Left lung (tissue), 10 donors: ENCODE results near the gene SIDT1. TPM values are rescaled to one million over a fixed set of nuclear protein-coding genes. Genes with fewer than 3 reads are reported as not detected.

ENCODE experiments used
- ATAC-seq: fragments of 200-7000 bp; cut with Tn5 transposase; one replicate; pipeline ENCODE4 v1.9.1; 2020; ENCODE audit warnings: moderate library complexity
- DNase-seq, 4 donors: peaks; one replicate each; pipeline ENCODE4 v3.0.0-alpha.2; 2013 to 2020
- H3K27ac ChIP-seq, 2 donors: fragments of 200-600 bp; sonication (generic) in 1 of 2; one replicate each; pipeline versions ENCODE4 v1.5.0 to v1.8.0; 2020 to 2021
- H3K27me3 ChIP-seq, 2 donors: fragments of 200-600 bp; sonication (generic) in 1 of 2; one replicate each; pipeline versions ENCODE4 v1.5.0 to v1.8.0; 2020 to 2021
- H3K36me3 ChIP-seq, 2 donors: fragments of 200-600 bp; sonication (generic) in 1 of 2; one replicate each; pipeline versions ENCODE4 v1.5.0 to v1.8.0; 2020 to 2021
- H3K4me1 ChIP-seq, 2 donors: fragments of 200-600 bp; one replicate each; pipeline ENCODE4 v1.8.0; 2021
- H3K4me3 ChIP-seq, 2 donors: fragments of 200-600 bp; sonication (generic) in 1 of 2; one replicate each; pipeline versions ENCODE4 v1.5.0 to v1.8.0; 2020 to 2021; ENCODE audit warnings: mild to moderate bottlenecking in 1 of 2
- H3K9me3 ChIP-seq, 2 donors: fragments of 200-600 bp; sonication (generic) in 1 of 2; one replicate each; pipeline versions ENCODE4 v1.5.0 to v1.8.0; 2020 to 2021
- CTCF ChIP-seq, 2 donors: fragments of 200-600 bp; sonication (generic) in 1 of 2; IDR thresholded peaks; one replicate each; pipeline versions ENCODE4 v1.5.0 to v1.8.0; 2021; ENCODE audit warnings: antibody characterized with exemption in 2 of 2
- intact Hi-C, 2 donors: fragments of 100-400 bp; cut with DNase I; formaldehyde crosslinking; loops; one replicate each; pipeline versions ENCODE4 v1.11.2 to v1.14.2; 2022
- polyA plus RNA-seq, 6 donors: library from polyadenylated mRNA; unstranded; fragments of 120-200 nt; gene quantifications; one replicate each; pipeline ENCODE4 v1.2.1, GENCODE V29; 2013; ENCODE audit not compliant: insufficient read length in 6 of 6
- total RNA-seq, 2 donors: library from RNA; stranded (reverse); fragmentation: NEBNext Ultra II Directional; extraction: Animal tissue kit (Norgen Biotek cat#: 25700); gene quantifications; one replicate each; pipeline ENCODE4 v1.2.1, GENCODE V29; 2021
- donor health status: DM: no; HTN: yes; CAD: no.
- donor health status: DM: no; HTN: no; CAD: no.

SIDT1 gene
- total and polyA plus RNA-seq, 8 donors: 1.8 to 4.7 (median 2.7) TPM

DNA sequence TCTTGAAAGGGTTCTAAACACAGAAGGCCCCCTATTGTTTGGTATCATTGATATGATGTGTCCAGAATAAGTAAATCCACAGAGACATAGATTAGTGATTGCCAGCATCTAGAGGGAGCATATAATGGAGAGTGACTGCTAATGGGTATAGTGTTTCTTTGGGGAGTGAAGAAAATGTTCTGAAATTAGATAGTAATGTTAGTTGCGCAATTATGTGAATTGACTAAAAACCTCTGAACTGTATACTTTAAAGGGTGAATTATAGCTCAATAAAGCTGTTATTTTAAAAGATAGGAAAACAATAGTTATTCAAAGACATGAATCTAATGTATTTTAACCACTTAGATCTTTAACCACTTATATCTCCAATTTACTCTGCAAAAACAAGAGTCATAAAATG is 23.4 kb upstream of the SIDT1 start:
- no peak for ATAC-seq
- TF ChIP-seq CTCF (IDR thresholded peaks at IDR 0.05): no peak

DNA sequence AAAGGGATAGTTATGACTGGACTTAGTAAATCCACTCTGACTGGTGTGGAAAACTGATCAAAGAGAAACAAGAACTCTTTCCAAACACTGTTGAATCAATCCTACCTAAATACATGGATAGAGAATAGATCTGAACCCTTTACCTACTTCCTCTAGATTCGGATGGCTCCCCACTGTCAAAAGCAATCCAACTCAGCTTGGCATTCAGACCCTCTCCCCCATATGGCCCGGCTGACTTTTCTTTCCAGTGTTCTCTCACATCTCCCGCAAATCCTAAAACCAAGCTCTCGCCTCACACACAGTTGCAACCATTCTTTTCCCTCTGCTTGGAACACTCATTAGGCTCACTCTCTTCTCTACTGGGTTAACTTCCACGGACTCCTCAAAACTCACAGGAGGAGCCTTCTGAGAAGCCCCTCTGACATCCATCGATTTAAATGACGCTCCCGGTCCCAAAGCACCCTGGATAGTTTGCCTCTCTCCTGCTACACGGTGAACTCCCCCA is 18.0 kb upstream of the SIDT1 start:
- TF ChIP-seq CTCF (IDR thresholded peaks at IDR 0.05): no peak
- no peaks in the 10 kb centered on the region for H3K36me3 ChIP-seq
- ATAC-seq (peak; percentile 12), DNase-seq (peak in 1 of 4 donors; percentile 7)
- H3K27me3 ChIP-seq: peaks cover 0 to 4% of the 10 kb centered on the region in 2 donors
- peak overlapping the region; percentile 72 to 93 for H3K4me3 ChIP-seq
- intact Hi-C loops: no loop called here
- H3K27ac ChIP-seq: peak overlapping the region; percentile 88 to 89
- no peaks in the 10 kb centered on the region for H3K9me3 ChIP-seq
- H3K4me1 ChIP-seq: peaks cover 4 to 25% of the 10 kb centered on the region in 2 donors

More for the DNA sequence above, 23.4 kb upstream of the SIDT1 start:
- Histone ChIP-seq H3K27ac (no peak overlapping the region), H3K27me3 (no peaks in the 10 kb centered on the region), H3K4me1 (peaks cover 2 to 11% of the 10 kb centered on the region in 2 donors), H3K4me3 (no peak overlapping the region), H3K36me3 (peaks cover 0 to 6% of the 10 kb centered on the region in 2 donors), H3K9me3 (no peaks in the 10 kb centered on the region)
- intact Hi-C loops: no loop called here
- no peak for DNase-seq

- H3K4me3 ChIP-seq: peak overlapping the region in 1 of 2 donors; percentile 72
- H3K4me1 ChIP-seq: peaks cover 4 to 25% of the 10 kb centered on the region in 2 donors
- intact Hi-C loops: no loop called here
- H3K27ac ChIP-seq: peak overlapping the region in 1 of 2 donors; percentile 35
- H3K36me3 ChIP-seq: no peaks in the 10 kb centered on the region
- peaks cover 0 to 9% of the 10 kb centered on the region in 2 donors for H3K27me3 ChIP-seq
- ATAC-seq (peak; percentile 41), DNase-seq (peak in 1 of 4 donors; percentile 37)
- TF ChIP-seq CTCF (IDR thresholded peaks at IDR 0.05): no peak
- H3K9me3 ChIP-seq: no peaks in the 10 kb centered on the region
Measured at GRCh38 chr3:113516115-113516505, 16.2 kb upstream of the SIDT1 start.

GRCh38 chr3:113521981-113522380 is 10.4 kb upstream of the SIDT1 start:
- H3K36me3 ChIP-seq: no peaks in the 10 kb centered on the region
- intact Hi-C loops: no loop called here
- H3K27ac ChIP-seq: no peak overlapping the region
- H3K27me3 ChIP-seq: peaks cover 0 to 9% of the 10 kb centered on the region in 2 donors
- no peak for TF ChIP-seq CTCF (IDR thresholded peaks at IDR 0.05)
- ATAC-seq (no peak), DNase-seq (no peak)
- no peaks in the 10 kb centered on the region for H3K4me1 ChIP-seq
- H3K4me3 ChIP-seq: no peak overlapping the region
- H3K9me3 ChIP-seq: no peaks in the 10 kb centered on the region

GRCh38 chr3:113523241-113523640 is 9.1 kb upstream of the SIDT1 start:
- TF ChIP-seq CTCF (IDR thresholded peaks at IDR 0.05): no peak
- ATAC-seq: no peak
- no peak overlapping the region for H3K27ac ChIP-seq

More at GRCh38 chr3:113523241-113523640, 9.1 kb upstream of the SIDT1 start:
- DNase-seq: no peak
- Histone ChIP-seq H3K27me3 (peaks cover 0 to 6% of the 10 kb centered on the region in 2 donors), H3K4me1 (no peaks in the 10 kb centered on the region), H3K36me3 (no peaks in the 10 kb centered on the region), H3K4me3 (no peak overlapping the region), H3K9me3 (no peaks in the 10 kb centered on the region)
- intact Hi-C loops: no loop called here
